GM12878 (cell line): ENCODE data around the gene AMBRA1. TPM values are rescaled to one million over a fixed set of nuclear protein-coding genes. Genes with fewer than 3 reads are reported as not detected.

ENCODE experiments used
- BHLHE40 ChIP-seq, 2 experiments: fragments of 450-650 bp in 1 of 2; IDR thresholded peaks; 2 replicates each; pipeline ENCODE4 v1.6.1; 2011 to 2017; ENCODE audit warnings: low read depth in 2 of 2, borderline replicate concordance in 1 of 2, improper control_type of control experiment in 1 of 2, low read length in 1 of 2, mild to moderate bottlenecking in 1 of 2
- CREM ChIP-seq: IDR thresholded peaks from 2 replicates; pipeline ENCODE4 v1.6.1; 2014; ENCODE audit warnings: antibody characterized with exemption, low read depth
- E2F4 ChIP-seq: IDR thresholded peaks from 2 replicates; pipeline ENCODE4 v1.6.1; 2012; ENCODE audit warnings: low read depth, low read length, improper control_type of control experiment
- EGR1 ChIP-seq, 2 experiments: IDR thresholded peaks; 1 replicate in 1 of 2; 2 replicates in 1 of 2; pipeline ENCODE4 v1.6.1; 2011 to 2012; ENCODE audit warnings: low read depth in 2 of 2, low read length in 2 of 2, borderline replicate concordance in 1 of 2, mild to moderate bottlenecking in 1 of 2, moderate library complexity in 1 of 2
- EP300 ChIP-seq, 2 experiments: fragments of 150-350 bp in 1 of 2; IDR thresholded peaks; 2 replicates each; pipeline ENCODE4 v1.6.1; 2011 to 2012; ENCODE audit warnings: low read depth in 2 of 2, low read length in 2 of 2, borderline replicate concordance in 1 of 2, improper control_type of control experiment in 1 of 2, inconsistent platforms in 1 of 2; ENCODE audit not compliant: control insufficient read depth in 1 of 2
- FOXK2 ChIP-seq: fragments of 450-650 bp; IDR thresholded peaks from 2 replicates; pipeline ENCODE4 v1.6.1; 2017; ENCODE audit warnings: mild to moderate bottlenecking, moderate library complexity
- GATAD2B ChIP-seq: fragments of 450-650 bp; conservative IDR thresholded peaks from 2 replicates; pipeline ENCODE4 v1.6.1; 2017; ENCODE audit warnings: low read depth, mild to moderate bottlenecking, moderate library complexity
- MYB ChIP-seq: fragments of 150-350 bp; IDR thresholded peaks from 2 replicates; pipeline ENCODE4 v1.6.1; 2014; ENCODE audit warnings: mild to moderate bottlenecking, low read depth, low read length, borderline replicate concordance
- PKNOX1 ChIP-seq: fragments of 450-650 bp; IDR thresholded peaks from 2 replicates; pipeline ENCODE4 v1.6.1; 2016; ENCODE audit warnings: mild to moderate bottlenecking
- PML ChIP-seq: IDR thresholded peaks from 2 replicates; pipeline ENCODE4 v1.6.1; 2012; ENCODE audit warnings: low read length, inconsistent platforms
- POLR2AphosphoS2 ChIP-seq: IDR thresholded peaks from 2 replicates; pipeline ENCODE4 v1.6.1; 2011; ENCODE audit warnings: low read depth, mild to moderate bottlenecking, low read length, improper control_type of control experiment, moderate library complexity
- SMARCA5 ChIP-seq: fragments of 450-650 bp; IDR thresholded peaks from 2 replicates; pipeline ENCODE4 v1.6.1; 2017; ENCODE audit warnings: mild to moderate bottlenecking
- SP1 ChIP-seq: IDR thresholded peaks from one replicate; pipeline ENCODE4 v1.6.1; 2011; ENCODE audit warnings: low read depth, low read length
- YY1 ChIP-seq: IDR thresholded peaks from 2 replicates; pipeline ENCODE4 v1.6.1; 2011; ENCODE audit warnings: low read depth, mild to moderate bottlenecking, low read length
- ZBTB4 ChIP-seq: fragments of 450-650 bp; formaldehyde crosslinking; IDR thresholded peaks from 2 replicates; pipeline ENCODE4 v1.4.0; 2022; ENCODE audit warnings: mild to moderate bottlenecking, moderate library complexity
- ZNF592 ChIP-seq: fragments of 450-650 bp; IDR thresholded peaks from 2 replicates; pipeline ENCODE4 v1.6.1; 2017; ENCODE audit warnings: mild to moderate bottlenecking, moderate library complexity
- polyA plus RNA-seq, 11 experiments: library from polyadenylated mRNA; depleted of rRNA in 4 of 11; unstranded in 6 of 11; stranded (reverse) in 5 of 11; fragments of >200 nt; fragmentation: Nextera tagmentation in 4 of 11; fragmentation: Illumina TruSeq in 1 of 11; extraction: Ambion mirVana in 4 of 11; extraction: Trizol in 1 of 11; gene quantifications; 1 replicate in 1 of 11; 2 replicates in 10 of 11; pipeline versions ENCODE4 v1.2.1 to v1.2.3, GENCODE V29; 2011 to 2016; ENCODE audit warnings: inconsistent platforms in 2 of 11, missing spikeins in 2 of 11, low read depth in 1 of 11
- total RNA-seq, 4 experiments: library from RNA; depleted of rRNA in 3 of 4; stranded (reverse); fragments of >200 nt in 3 of 4; fragmentation: Illumina TruSeq in 1 of 4; extraction: Trizol in 1 of 4; gene quantifications; 2 replicates each; pipeline versions ENCODE4 v1.2.1 to v1.2.3, GENCODE V29; 2013 to 2021

Gene AMBRA1
- total and polyA plus RNA-seq, 10 of the 15 experiments (the other 5 are each of a cell fraction or from before 2014, with no cell fraction given) = 0.57 to 34.3 (median 13.7) TPM

GRCh38 chr11:46617134-46617971 lies 23.5 kb upstream of the AMBRA1 start, which contains the start of the genes ATG13 and HARBI1 (continued):
- TF ChIP-seq E2F4 (no peak), GATAD2B (peak; percentile 58), ZNF592 (no peak), SMARCA5 (peak; percentile 79), EGR1 (IDR thresholded peaks at IDR 0.05; ENCODE audit: borderline replicate concordance in 1 of 2, low read depth in 2 of 2, low read length in 2 of 2) (peak in 1 of 2 experiments; percentile 60; a peak in 1 of 3 replicates), ZBTB4 (CRISPR knock-in tag) (no peak), POLR2AphosphoS2 (peak; percentile 50; the same call in 1 of the 2 replicates), PML (peak; percentile 9), FOXK2 (peak; percentile 87), EP300 (IDR thresholded peaks at IDR 0.05; ENCODE audit: borderline replicate concordance in 1 of 2, control insufficient read depth in 1 of 2, low read depth in 2 of 2, low read length in 2 of 2) (peak in 1 of 2 experiments; percentile 100; a peak in 2 of 4 replicates), YY1 (peak; percentile 95), SP1 (peak; percentile 21), CREM (peak; percentile 72), MYB (no peak), PKNOX1 (peak; percentile 23; the same call in 1 of the 2 replicates), BHLHE40 (IDR thresholded peaks at IDR 0.05; ENCODE audit: borderline replicate concordance in 1 of 2, low read depth in 2 of 2, low read length in 1 of 2) (peak in 1 of 2 experiments; percentile 35; a peak in 1 of 4 replicates)
